SH-SY5Y (cell line): ENCODE measurements around the gene UBAC2.

Experiments used
- GATA2 ChIP-seq: IDR thresholded peaks from 2 replicates; pipeline ENCODE4 v1.6.1; 2011; ENCODE audit warnings: mild to moderate bottlenecking, low read depth, low read length
- GATA3 ChIP-seq: IDR thresholded peaks from 2 replicates; pipeline ENCODE4 v1.6.1; 2011; ENCODE audit warnings: low read depth, mild to moderate bottlenecking, low read length, moderate library complexity

GRCh38 chr13:99304541-99304940, 103.9 kb downstream of the UBAC2 start:
- TF ChIP-seq GATA2 = no peak
- no peak for TF ChIP-seq GATA3
